HCT116 (cell line): ENCODE data around the gene INSL3. TPM values are rescaled to one million over a fixed set of nuclear protein-coding genes. Genes with fewer than 3 reads are reported as not detected.

Experiments used
- ATAC-seq: fragments of 200-7000 bp; cut with Tn5 transposase; 2 replicates; pipeline ENCODE4 v1.9.1; 2020; ENCODE audit warnings: mild to moderate bottlenecking, moderate library complexity
- BruUV-seq: library from RNA; stranded (reverse); fragments of 400-500 nt; replicated peaks from 2 replicates; lab custom pipeline; 2021; lab: Mats Ljungman, UMichigan
- CTCF ChIA-PET: fragments of 300-600 bp; sonication (Branson Sonifier 250); formaldehyde crosslinking; loops from one replicate; lab custom pipeline; 2021; ENCODE audit warnings: antibody characterized with exemption; lab: Charles Lee
- POLR2A ChIA-PET: fragments of 300-600, 350-600 bp; sonication (Branson Sonifier 250); formaldehyde crosslinking; loops from one replicate; lab custom pipeline; 2021; ENCODE audit warnings: antibody characterized with exemption; lab: Charles Lee
- RAD21 ChIA-PET, 2 experiments: fragments of 300-600 bp; sonication (Branson Sonifier 250); formaldehyde crosslinking; loops; one replicate each; lab custom pipeline; 2023; ENCODE audit warnings: low total read pairs in 2 of 2; ENCODE audit not compliant: uncharacterized antibody in 2 of 2, unreplicated experiment in 2 of 2, low non-redundant PET in 1 of 2; lab: Charles Lee
- DNase-seq: peaks from one replicate; pipeline ENCODE4 v3.0.0-alpha.2; 2010; ENCODE audit warnings: low read depth, low spot score
- H2AFZ ChIP-seq: fragments of 200-600 bp; shearing (Covaris generic), sonication (generic); 2 replicates; pipeline ENCODE4 v1.6.1; 2017; ENCODE audit warnings: low read depth, mixed run types, mixed read lengths, antibody characterized with exemption, low read length; ENCODE audit not compliant: poor library complexity, severe bottlenecking
- H3K27ac ChIP-seq: 2 replicates; pipeline ENCODE4 v1.5.1; 2012; ENCODE audit warnings: low read depth, low read length
- H3K27me3 ChIP-seq: fragments of 200-600 bp; sonication (generic); 2 replicates; pipeline ENCODE4 v1.6.1; 2016; ENCODE audit warnings: mixed run types, low read length, mixed read lengths; ENCODE audit not compliant: insufficient read depth
- H3K36me3 ChIP-seq, 2 experiments: fragments of 200-500 bp in 1 of 2; fragments of 200-600 bp in 1 of 2; sonication (Bioruptor generic) in 1 of 2; sonication (generic) in 1 of 2; 2 replicates each; pipeline versions ENCODE4 v1.5.1 to v1.6.1; 2014 to 2016; ENCODE audit warnings: low read length in 2 of 2, inconsistent platforms in 1 of 2, mixed read lengths in 1 of 2, mixed run types in 1 of 2; ENCODE audit not compliant: insufficient read depth in 2 of 2, control insufficient read depth in 1 of 2
- H3K4me1 ChIP-seq, 2 experiments: fragments of 200-600 bp in 1 of 2; sonication (generic) in 1 of 2; 2 replicates each; pipeline versions ENCODE4 v1.5.1 to v1.6.1; 2012 to 2017; ENCODE audit warnings: low read length in 2 of 2, inconsistent platforms in 1 of 2, mild to moderate bottlenecking in 1 of 2, mixed read lengths in 1 of 2, mixed run types in 1 of 2, moderate library complexity in 1 of 2; ENCODE audit not compliant: insufficient read depth in 2 of 2, control insufficient read depth in 1 of 2
- H3K4me2 ChIP-seq: fragments of 200-600 bp; sonication (generic); 2 replicates; pipeline ENCODE4 v1.6.1; 2017; ENCODE audit warnings: mixed run types, low read length, mixed read lengths
- H3K4me3 ChIP-seq, 2 experiments: fragments of 200-600 bp in 1 of 2; sonication (generic) in 1 of 2; replicated peaks in 1 of 2; 2 replicates each; pipeline ENCODE4 v1.5.1; 2011 to 2016; ENCODE audit warnings: low read length in 2 of 2, control low read depth in 1 of 2, low read depth in 1 of 2, mild to moderate bottlenecking in 1 of 2, mixed read lengths in 1 of 2, mixed run types in 1 of 2
- H3K79me2 ChIP-seq: fragments of 200-600 bp; sonication (generic); 2 replicates; pipeline ENCODE4 v1.6.1; 2017; ENCODE audit warnings: mild to moderate bottlenecking, mixed run types, low read length, moderate library complexity, mixed read lengths; ENCODE audit not compliant: insufficient read depth
- H3K9ac ChIP-seq: fragments of 200-600 bp; sonication (generic); 2 replicates; pipeline ENCODE4 v1.6.1; 2016; ENCODE audit warnings: low read length, mixed read lengths
- H3K9me2 ChIP-seq: fragments of 200-600 bp; sonication (generic), shearing (Covaris generic); 2 replicates; pipeline ENCODE4 v1.6.1; 2017; ENCODE audit warnings: mixed run types, mild to moderate bottlenecking, moderate library complexity; ENCODE audit not compliant: insufficient read depth
- H3K9me3 ChIP-seq, 2 experiments: fragments of 200-500 bp in 1 of 2; fragments of 200-600 bp in 1 of 2; sonication (Bioruptor generic) in 1 of 2; sonication (generic) in 1 of 2; 2 replicates each; pipeline ENCODE4 v1.6.1; 2014 to 2017; ENCODE audit warnings: low read length in 2 of 2, mixed read lengths in 2 of 2, inconsistent platforms in 1 of 2, low read depth in 1 of 2, mild to moderate bottlenecking in 1 of 2, mixed run types in 1 of 2, moderate library complexity in 1 of 2; ENCODE audit not compliant: control insufficient read depth in 1 of 2, insufficient read depth in 1 of 2
- H4K20me1 ChIP-seq: fragments of 200-600 bp; sonication (generic), shearing (Covaris generic); 2 replicates; pipeline ENCODE4 v1.6.1; 2017; ENCODE audit warnings: mixed run types, mild to moderate bottlenecking, moderate library complexity; ENCODE audit not compliant: insufficient read depth
- ATF3 ChIP-seq: IDR thresholded peaks from 2 replicates; pipeline ENCODE4 v1.6.1; 2012
- CBX3 ChIP-seq: IDR thresholded peaks from 2 replicates; pipeline ENCODE4 v1.6.1; 2012; ENCODE audit warnings: low read depth
- CTCF ChIP-seq, 3 experiments: fragments of 200-600 bp in 1 of 3; sonication (generic) in 1 of 3; IDR thresholded peaks in 2 of 3; conservative IDR thresholded peaks in 1 of 3; 2 replicates each; pipeline ENCODE4 v1.5.1; 2012 to 2017; ENCODE audit warnings: low read depth in 2 of 3, low read length in 2 of 3, antibody characterized with exemption in 1 of 3, borderline replicate concordance in 1 of 3, control low read depth in 1 of 3, mild to moderate bottlenecking in 1 of 3, mixed read lengths in 1 of 3, mixed run types in 1 of 3, moderate library complexity in 1 of 3; ENCODE audit not compliant: insufficient read depth in 1 of 3
- EGR1 ChIP-seq: IDR thresholded peaks from 2 replicates; pipeline ENCODE4 v1.6.1; 2012; ENCODE audit warnings: low read depth
- EZH2phosphoT487 ChIP-seq: fragments of 200-600 bp; IDR thresholded peaks from 2 replicates; pipeline ENCODE4 v1.6.1; 2018; ENCODE audit warnings: antibody characterized with exemption, borderline replicate concordance
- MAX ChIP-seq: IDR thresholded peaks from 2 replicates; pipeline ENCODE4 v1.6.1; 2012
- POLR2AphosphoS5 ChIP-seq: IDR thresholded peaks from 2 replicates; pipeline ENCODE4 v1.6.1; 2011; ENCODE audit warnings: mild to moderate bottlenecking, low read depth, low read length, moderate library complexity
- SIN3A ChIP-seq: IDR thresholded peaks from 2 replicates; pipeline ENCODE4 v1.6.1; 2012; ENCODE audit warnings: low read depth
- SP1 ChIP-seq: IDR thresholded peaks from 2 replicates; pipeline ENCODE4 v1.6.1; 2012; ENCODE audit warnings: low read depth
- ZNF274 ChIP-seq: fragments of 200-500 bp; sonication (Bioruptor generic); IDR thresholded peaks from 2 replicates; pipeline ENCODE4 v1.6.1; 2014; ENCODE audit warnings: mild to moderate bottlenecking, low read depth, low read length, inconsistent platforms
- intact Hi-C: fragments of 100-400 bp; cut with micrococcal nuclease; formaldehyde crosslinking; loops from 2 replicates; pipeline ENCODE4 v1.10.0; 2022
- total RNA-seq: library from RNA; stranded (reverse); gene quantifications from one replicate; pipeline ENCODE4 v1.2.1, GENCODE V29; 2021; ENCODE audit not compliant: unreplicated experiment

INSL3 gene
- total RNA-seq, 1 experiment from 2014 or later = 0.96 TPM

- TF ChIP-seq EZH2phosphoT487 = no peak
- TF ChIP-seq SP1 = no peak
- no peak for TF ChIP-seq EGR1
- no peak for TF ChIP-seq ZNF274
- no peak for TF ChIP-seq POLR2AphosphoS5
These were observed 42.3 kb upstream of the INSL3 start (continued) for GRCh38 chr19:17863520-17864182.

GRCh38 chr19:17862711-17863519 is 41.6 kb upstream of the INSL3 start:
- H3K27ac ChIP-seq = peak overlapping the region; percentile 84
- no peaks in the 10 kb centered on the region for H3K9me2 ChIP-seq
- H3K27me3 ChIP-seq = no peaks in the 10 kb centered on the region
- ChIA-PET RAD21 (no interaction called here), CTCF (no interaction called here), POLR2A (interaction anchor here (0.8 to 4.0 kb wide), 3 partner anchors 32 to 70 kb away, joined by 4 to 34 read pairs (median 7); partner anchors contain the start of gene CCDC124)
- no peaks in the 10 kb centered on the region for H3K9me3 ChIP-seq
- H3K4me2 ChIP-seq = peak overlapping the region; percentile 92
- H3K36me3 ChIP-seq = peaks cover 20 to 46% of the 10 kb centered on the region in 2 experiments
- peaks cover 41% of the 10 kb centered on the region for H3K79me2 ChIP-seq
- ATAC-seq (no peak), DNase-seq (no peak)
- peaks cover 17% of the 10 kb centered on the region; the same call in 1 of the 2 replicates for H4K20me1 ChIP-seq
- no peak for TF ChIP-seq CTCF (IDR thresholded peaks at IDR 0.05 in 2 of 3, conservative IDR thresholded peaks at IDR 0.05 in 1 of 3; ENCODE audit: borderline replicate concordance in 1 of 3, insufficient read depth in 1 of 3, low read depth in 2 of 3, low read length in 2 of 3)
- TF ChIP-seq ATF3 = no peak
- no peak for TF ChIP-seq CBX3
- no peak for TF ChIP-seq MAX
- no peak for TF ChIP-seq SP1
- TF ChIP-seq SIN3A = no peak
- peak overlapping the region; percentile 100 for H3K9ac ChIP-seq
- BruUV-seq = no TSS peak
- no peak overlapping the region for H3K4me3 ChIP-seq
- intact Hi-C loops = no loop called here
- peaks cover 39 to 64% of the 10 kb centered on the region in 2 experiments for H3K4me1 ChIP-seq
- H2AFZ ChIP-seq = no peak overlapping the region
